ENCODE measurements around the gene GUCA2A.

GRCh38 chr1:42136466-42136865, 28.1 kb downstream of the GUCA2A start:
- no peak for TF ChIP-seq CTCF (IDR thresholded peaks at IDR 0.05)
- TF ChIP-seq POLR2A (IDR thresholded peaks at IDR 0.05), result no peak
